HG02938 (cell line): ENCODE results near the gene CDC42SE2.
A peak's percentile ranks its signal among the peaks of the same experiment; 100 is the strongest.
"Not testable (repeated sequence)": the region's sequence is repeated elsewhere in the genome, so short reads cannot be mapped to it uniquely, and the experiment has no call there.

ENCODE experiments used
- ATAC-seq: cut with Tn5 transposase; IDR thresholded peaks from one replicate; pipeline ENCODE4 v1.9.1; 2021; ENCODE audit warnings: mild to moderate bottlenecking, moderate library complexity; ENCODE audit not compliant: unreplicated experiment

Gene CDC42SE2

DNA sequence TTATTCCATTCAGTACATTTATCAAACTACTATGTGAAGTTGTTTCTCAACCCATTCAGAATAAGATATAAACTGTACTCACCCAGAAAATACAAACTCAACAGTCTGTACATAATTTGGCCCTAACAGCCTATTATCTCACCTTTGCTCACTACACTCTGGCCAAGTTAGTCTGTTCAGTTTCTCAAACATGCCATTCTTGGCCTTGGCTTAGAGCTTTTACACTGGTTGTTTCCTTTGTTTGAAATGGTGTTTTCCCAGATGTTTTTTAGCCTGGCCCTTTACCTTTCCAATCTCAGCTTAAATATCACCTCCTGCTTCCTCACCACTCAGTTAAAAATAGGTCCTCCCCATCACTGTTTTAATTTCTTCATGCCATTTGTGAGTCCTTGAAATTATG is 13.6 kb downstream of the CDC42SE2 start:
- ATAC-seq: no peak

DNA sequence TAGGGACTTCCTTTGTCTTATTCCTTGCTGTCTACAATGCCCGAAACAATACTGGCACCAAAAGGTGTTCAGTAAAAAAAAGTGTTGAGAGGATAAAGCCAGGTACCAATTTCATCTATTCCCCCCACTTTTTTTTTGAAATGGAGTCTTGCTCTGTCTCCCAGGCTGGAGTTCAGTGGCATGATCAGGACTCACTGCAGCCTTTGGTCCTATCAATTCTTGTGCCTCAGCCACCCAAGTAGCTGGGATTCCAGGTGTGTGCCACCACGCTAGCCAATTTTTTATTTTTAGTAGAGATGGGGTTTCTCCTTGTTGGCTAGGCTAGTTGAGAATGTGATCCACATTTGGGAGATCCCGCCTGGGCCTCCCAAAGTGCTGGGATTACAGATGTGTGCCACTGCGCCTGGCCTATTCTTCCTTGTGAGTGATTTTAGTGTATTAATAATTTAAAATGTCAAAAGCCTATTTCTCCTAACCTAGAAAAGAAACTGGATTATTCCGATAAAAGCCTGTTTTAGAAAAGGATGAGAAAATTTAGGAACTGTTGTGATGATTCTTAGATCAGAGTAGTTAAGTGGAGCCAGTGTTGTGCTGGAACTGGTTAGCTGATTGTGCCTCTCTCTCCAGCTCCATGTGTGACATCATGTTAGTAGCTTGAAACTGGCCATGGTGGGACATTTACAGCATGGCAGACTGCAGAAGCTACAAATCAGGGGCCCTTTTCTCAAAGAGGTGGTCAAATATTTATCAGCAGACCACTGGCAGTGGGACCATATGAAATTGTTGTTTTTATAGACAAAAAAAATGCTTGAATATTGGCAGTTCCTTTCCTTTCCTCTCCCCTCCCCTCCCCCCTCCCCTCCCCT is 14.3 kb downstream of the CDC42SE2 start:
- ATAC-seq: no peak

DNA sequence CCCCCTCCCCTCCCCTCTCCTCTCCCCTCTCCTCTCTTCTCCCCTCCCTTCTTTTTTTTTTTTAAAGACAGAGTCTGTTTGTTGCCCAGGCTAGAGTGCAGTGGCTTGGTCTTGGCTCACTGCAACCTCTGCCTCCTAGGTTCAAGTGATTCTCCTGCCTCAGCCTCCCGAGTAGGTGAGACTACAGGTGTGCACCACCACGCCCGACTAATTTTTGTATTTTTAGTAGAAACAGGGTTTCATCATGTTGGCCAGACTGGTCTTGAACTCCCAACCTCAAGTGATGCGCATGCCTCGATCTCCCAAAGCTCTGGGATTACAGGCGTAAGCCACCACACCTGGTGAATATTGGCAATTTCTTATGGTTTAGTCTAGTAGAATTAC is 14.9 kb downstream of the CDC42SE2 start:
- not testable (repeated sequence) for ATAC-seq

DNA sequence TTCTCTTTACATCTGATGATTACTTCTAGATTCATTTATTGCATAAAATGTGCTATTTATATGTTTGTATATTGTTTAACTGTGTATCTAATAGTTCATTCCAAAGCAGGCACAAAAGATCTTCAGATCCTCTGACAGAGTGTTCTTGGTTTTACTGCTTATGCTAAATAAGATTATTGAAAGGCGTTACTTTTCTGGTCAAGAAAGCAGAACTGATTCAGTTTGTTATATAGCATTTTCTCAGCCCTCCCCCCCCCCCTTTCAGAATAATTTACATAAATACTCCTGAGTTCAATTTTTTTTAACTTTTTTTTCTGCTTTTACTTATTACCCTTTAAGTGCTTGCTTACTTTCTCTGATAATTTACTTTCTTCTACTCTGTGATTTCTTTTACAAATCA is 15.4 kb downstream of the CDC42SE2 start:
- peak; percentile 34 for ATAC-seq

DNA sequence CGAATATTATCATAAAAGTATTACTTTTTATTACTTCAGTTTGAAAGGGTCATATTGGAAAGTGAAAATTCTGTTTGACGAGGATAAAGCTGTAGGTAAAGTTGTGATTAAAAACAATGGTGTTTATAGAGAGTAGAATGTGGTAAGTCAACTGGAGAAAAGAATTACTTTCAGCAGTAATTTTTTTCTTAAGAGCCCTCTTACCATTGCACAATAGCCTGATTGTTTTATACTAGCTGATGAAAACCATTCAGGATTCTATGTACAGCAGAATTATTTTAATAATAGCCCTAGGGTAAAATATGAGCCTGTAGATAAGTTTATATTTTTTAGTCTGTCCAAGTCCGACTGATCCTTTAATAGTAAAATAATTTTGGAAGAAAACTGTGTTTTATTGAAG is 16.6 kb downstream of the CDC42SE2 start:
- ATAC-seq: no peak

DNA sequence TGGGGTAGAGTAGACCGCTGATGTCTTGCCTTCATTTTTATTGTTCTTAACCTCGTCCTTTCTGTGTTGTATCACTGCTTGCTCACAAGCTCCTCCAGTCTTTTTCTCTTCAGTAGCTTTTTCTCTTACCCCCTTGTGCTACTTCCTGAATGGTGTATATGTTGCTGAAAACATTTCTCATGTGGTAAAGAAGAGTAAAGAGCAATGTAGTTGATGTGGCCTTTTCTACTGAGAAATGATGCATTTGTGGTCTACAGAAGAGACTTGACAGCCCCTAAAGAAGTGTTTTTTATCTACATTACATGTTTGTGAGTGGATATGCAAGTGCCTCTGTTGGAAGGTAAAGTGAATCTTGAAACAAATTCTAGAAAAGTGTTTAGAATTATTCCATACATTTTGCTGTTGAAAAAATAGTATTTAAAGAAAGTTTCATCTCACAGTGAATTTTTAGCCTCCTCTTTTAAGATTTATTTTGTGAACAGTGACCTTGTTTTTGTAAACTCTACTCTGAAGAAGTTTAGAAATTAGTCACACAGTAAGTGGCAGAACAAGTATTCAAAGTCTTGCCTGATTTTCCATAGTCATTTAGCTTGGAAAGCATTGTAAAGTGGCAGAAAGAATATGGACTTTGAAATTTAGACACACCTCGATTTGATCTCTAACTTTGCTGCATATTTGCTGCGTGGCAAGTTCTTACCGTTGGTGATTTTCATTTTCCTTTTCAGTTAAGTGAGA is 17.4 kb downstream of the CDC42SE2 start:
- ATAC-seq: peak; percentile 46

DNA sequence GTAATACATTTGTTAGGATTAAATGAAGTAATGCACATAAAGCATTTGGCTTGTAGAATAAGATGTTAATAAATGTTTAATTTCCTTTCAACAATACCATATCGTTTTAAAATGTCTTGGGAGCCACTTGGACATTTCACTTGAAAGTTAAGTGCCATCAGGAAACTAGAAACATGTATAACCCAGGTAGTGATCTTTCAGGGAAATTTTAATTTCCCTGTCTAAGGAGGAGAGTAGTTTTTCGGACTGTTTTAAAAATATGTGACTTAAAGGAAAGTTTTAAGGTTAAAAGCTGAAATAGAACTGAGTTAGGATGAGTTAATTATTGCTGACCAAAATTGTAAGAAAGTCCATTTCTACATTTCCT is 18.0 kb downstream of the CDC42SE2 start:
- no peak for ATAC-seq

DNA sequence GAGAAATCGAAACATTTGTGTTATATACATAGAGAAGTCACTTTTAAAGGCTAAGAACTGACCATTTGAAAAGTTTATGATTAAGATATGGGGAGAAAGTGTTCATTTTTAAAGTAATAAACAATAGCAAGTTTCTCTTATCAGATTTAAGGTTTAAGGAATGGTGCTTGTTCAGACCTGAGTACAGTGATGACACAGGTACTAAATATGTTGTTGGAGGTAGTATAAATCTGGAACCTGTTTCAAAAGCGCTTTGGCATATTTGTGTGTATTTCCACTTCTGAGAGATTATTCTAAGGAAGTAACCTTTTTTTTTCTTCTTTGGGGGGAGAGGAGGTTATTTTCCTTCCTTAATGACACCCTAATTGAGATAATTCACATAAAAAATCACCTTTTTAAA is 18.4 kb downstream of the CDC42SE2 start:
- no peak for ATAC-seq

DNA sequence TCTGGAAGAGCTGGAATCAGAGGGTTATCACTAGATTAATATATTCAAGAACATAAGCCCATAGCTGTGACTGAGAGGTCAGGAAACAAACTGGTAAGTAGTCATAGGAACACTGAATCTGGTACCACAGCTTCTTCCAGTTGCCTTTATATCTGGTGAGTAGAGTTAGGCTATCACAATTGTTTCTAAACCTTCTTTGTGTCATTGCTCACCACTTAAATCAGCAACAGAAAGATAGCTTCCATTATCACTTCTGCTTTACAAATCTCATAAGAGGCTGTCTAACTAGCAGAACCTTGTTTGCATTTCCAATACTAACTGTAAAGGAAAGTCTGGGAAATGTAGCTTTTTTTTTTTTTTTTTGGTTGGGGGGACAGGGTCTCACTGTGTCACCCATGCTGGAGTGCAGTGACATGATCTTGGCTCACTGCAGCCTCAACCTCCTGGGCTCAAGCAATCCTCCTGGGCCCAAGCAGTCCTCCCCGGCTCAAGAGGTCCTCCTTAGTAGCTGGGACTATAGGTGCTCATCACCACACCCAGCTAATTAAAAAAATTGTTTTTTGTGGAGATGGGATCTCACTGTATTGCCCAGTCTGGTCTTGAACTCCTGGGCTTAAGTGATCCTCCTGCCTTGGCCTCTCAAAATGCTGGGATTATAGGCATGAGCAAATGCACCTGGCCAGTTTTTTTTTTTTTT is 22.0 kb downstream of the CDC42SE2 start:
- no peak for ATAC-seq

DNA sequence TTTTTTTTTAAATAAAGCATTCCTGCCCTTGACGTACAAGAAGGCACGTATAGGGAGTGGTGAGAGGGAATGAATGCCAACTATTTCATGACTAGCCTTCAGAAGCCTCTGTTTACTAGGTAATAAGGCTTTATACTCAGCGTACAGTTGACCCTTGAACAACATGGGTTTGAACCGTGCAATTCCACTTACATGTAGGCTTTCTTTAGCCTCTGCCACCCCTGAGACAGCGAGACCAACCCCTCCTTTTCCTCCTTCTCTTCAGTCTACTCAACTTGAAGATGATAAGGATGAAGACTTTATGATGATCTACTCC is 22.5 kb downstream of the CDC42SE2 start:
- no peak for ATAC-seq

DNA sequence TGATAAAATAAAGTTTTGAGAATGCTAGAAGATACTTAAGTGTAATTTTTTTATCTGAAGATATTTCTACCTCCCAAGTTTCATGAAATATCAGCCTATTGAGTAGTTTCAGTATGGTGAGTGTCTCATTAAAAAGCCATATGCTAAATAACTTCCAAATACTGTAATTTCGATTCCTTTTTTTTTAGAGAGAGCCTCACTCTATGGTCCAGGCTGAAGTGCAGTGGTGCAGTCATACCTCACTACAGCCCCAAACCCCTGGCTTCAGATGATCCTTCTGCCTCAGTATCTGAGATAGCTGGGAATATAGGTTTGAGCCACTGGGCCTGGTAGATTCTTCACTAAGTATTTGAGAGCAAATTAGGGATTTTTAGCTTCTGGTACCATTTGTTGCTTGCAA is 24.5 kb downstream of the CDC42SE2 start:
- no peak for ATAC-seq

DNA sequence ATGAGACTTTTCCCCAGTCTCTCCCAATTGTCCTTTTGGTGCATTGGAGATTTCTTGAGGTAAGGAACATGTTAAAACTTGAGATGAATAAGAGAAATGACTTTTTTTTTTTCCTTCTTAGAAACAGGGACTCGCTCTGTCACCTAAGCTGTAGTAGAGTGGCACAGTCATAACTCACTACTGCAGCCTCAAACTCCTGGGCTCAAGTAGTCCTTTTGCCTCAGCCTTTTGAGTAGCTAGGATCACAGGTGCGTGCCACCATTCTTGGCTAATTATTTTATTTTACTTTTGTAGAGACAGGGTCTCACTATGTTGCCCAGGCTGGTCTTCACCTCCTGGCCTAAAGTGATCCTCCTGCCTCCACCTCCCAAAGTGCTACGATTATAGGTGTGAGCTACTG is 25.9 kb downstream of the CDC42SE2 start:
- peak; percentile 42 for ATAC-seq

DNA sequence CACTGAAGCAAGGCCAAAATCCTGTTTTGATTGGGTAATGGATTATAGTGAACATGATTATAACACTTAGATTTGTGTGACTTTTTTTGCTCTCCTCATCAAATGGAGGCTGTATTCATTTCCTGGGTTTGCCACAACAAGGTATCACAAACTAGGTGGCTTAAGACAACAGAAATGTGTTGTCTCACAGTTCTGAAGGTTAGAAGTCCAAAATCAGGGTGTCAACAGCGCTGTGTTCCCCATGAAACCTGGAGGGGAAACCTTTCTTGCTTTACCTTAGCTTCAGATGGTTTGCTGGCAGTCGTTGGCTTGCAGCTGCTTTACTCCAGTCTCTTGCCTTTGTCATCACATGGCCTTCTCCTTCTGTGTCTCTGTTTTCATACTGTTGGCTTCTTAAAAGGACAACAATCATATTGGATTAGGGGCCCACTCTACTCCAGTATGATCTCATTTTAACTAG is 32.4 kb downstream of the CDC42SE2 start:
- ATAC-seq: no peak

DNA sequence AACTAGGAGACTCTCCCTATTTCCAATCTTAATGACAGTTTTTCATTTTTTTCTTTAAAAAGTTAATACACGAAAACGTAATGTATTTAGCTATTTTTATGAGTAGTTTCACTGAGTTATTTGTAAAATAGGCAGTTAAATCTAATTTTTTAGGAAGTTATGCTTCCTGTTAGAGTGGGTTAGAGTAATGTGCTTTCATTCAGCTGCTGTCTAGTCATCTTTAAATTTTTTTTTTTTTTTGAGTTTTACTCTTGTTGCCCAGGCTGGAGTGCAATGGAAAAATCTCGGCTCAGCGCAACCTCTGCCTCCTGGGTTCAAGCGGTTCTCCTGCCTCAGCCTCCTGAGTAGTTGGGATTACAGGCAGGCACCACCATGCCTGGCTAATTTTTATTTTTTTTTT is 34.0 kb downstream of the CDC42SE2 start:
- no peak for ATAC-seq

DNA sequence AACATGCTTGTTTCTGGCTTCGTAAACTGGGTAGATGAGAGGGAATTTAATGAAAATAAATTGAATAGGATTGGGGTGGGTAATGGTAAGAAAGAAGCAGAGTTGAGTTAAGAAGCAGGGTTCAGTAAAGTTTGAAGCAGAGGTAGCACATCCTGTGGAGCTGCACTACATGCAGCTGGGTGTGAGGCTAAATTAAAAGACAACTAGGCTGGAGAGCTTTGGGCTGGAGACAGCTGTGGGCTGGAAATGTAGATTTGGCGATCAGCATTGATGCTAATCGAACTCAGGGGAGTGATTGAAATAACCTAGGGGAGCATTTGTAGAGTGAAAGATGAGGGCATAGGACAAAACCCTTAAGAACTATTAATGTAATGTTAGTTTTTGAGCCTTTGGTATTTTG is 35.6 kb downstream of the CDC42SE2 start:
- no peak for ATAC-seq

DNA sequence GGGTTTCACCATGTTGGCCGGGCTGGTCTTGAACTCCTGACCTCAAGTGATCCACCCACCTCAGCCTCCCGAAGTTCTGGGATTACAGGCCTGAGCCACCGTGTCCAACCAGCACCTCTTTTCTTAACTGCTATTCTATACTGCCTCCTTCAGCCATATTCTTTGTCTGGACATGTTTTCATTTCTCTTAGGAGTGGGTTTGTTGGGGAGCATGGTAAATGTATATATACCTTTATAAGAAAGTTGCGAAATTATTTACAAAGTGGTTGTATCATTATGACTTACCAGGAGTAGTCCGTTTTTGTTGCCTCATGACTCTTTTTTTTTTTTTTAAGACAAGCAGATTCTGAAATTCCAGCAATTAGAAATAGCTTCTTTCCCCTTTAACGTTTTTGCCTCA is 38.7 kb downstream of the CDC42SE2 start:
- no peak for ATAC-seq

DNA sequence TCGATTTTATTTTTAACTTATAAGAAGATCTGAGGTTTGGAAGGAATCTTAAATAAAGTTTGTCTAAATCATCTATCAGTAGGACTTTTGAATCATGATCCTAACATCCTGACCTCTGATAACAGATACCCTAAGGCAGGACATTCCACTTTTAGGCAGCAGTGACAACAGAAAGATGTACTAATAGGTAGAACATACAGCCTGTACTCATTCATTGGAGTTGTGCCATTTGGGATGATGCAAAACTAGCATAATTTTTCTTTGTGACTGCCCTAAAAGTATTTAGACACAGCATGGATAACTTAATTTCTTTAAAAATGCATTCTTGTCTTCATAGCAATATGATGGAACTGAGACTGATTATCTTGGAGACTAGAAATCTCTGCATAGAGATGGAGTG is 39.7 kb downstream of the CDC42SE2 start:
- ATAC-seq: no peak

DNA sequence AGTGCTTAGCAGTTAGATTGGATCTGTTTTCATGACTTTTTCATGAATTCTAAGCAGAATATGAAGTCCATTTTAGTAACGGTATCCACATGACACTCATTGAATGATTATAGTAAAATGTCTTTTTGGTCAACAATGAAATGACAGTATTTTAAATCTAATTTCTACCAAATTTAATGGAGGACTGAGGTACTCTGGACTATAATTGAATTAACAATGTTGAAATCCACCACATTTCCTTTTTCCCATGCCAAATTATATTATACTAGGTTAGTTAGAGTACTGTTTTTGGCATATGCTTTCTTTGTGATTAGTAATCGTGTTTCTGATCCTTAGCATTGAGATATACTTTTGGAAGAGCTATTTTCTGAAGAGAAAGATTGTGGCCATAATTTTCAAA is 40.6 kb downstream of the CDC42SE2 start:
- no peak for ATAC-seq

DNA sequence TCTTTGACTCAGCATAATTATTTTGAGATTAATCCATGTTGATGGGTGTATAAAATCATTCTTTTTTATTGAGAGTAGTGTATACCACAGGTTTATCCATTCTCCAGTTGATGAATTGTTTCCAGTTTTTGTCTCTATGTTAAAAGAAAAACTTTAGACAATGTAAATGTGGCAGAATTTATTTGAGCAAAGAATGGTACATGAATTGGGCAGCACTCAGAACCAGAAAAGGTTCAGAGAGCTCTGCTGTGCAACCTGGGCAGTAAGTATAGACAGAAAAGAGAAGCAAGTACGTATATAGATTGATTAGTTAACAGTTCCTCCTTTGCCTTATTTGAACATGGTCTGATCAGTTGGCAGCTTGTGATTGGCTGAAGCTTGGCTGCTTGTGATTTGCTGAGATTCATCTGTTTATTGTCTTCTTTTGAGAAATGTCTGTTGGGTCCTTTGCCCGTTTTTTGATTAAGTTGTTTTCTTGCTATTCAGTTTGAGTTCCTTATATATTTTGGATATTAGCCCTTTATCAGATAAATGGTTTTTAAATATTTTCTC is 41.4 kb downstream of the CDC42SE2 start:
- ATAC-seq: no peak

DNA sequence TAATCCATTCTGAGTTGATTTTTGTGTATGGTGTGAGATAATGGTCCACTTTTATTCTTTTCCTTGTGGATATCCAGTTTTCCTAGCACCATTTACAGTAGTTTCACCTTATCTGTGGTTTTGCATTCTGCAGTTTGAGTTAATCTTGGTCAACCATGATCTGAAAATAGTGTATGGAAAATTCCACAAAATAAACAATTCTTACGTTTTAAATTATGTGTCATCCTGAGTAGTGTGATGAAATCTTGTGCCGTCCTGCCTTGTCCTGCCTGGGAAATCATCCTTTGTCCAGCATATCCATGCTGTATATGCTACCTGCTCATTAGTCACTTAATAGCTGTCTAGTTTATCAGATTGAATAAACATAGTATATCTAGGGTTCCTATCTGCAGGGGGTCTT is 42.1 kb downstream of the CDC42SE2 start:
- no peak for ATAC-seq

DNA sequence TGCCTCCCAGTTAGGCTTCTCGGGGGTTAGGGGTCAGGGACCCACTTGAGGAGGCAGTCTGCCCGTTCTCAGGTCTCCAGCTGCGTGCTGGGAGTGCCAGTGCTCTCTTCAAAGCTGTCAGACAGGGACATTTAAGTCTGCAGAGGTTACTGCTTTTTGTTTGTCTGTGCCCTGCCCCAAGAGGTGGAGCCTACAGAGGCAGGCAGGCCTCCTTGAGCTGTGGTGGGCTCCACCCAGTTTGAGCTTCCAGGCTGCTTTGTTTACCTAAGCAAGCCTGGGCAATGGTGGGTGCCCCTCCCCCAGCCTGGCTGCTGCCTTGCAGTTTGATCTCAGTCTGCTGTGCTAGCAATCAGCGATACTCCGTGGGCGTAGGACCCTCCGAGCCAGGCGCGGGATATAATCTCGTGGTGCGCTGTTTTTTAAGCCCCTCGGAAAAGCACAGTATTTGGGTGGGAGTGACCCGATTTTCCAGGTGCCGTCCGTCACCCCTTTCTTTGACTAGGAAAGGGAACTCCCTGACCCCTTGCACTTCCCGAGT is 48.5 kb downstream of the CDC42SE2 start:
- not testable (repeated sequence) for ATAC-seq
